ENCODE measurements around the gene PRRX2. TPM values are rescaled to one million over a fixed set of nuclear protein-coding genes. Genes with fewer than 3 reads are reported as not detected.

Gene PRRX2
- total and polyA plus RNA-seq, 5 donors = 1.8 to 5.7 (median 2.8) TPM

DNA sequence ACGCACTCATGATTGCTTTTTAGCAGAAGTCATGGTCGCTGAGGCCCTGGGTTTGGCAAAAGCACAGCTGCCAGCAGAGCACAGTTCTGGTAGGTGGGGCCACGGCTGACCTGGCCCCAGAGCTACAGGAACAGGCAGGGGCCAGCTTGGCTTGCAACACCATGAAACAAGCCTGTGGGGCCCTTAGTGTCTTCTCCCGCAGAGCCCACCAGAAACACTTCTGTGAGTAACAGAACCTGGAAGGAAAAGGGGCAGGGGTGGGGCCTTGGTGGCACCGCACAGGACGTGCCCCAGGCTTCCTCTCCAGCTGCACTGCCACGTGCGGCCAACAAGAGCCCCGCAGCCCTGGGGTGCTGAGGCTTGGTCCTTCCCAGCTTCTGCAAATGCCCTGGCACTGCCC, 28.3 kb upstream of the PRRX2 start:
- intact Hi-C loops (cut with DNase I) = no loop called here
- no peak overlapping the region for H3K4me3 ChIP-seq (ENCODE audit: low read length)
- peak in 2 of 3 donors; percentile 46 to 49 for DNase-seq
- no peaks in the 10 kb centered on the region for H3K9me3 ChIP-seq (ENCODE audit: control insufficient read depth, low read length)
- H3K27me3 ChIP-seq (ENCODE audit: control insufficient read depth, insufficient read depth) = no peaks in the 10 kb centered on the region
- no peak overlapping the region for H3K27ac ChIP-seq (ENCODE audit: low read length)
- ATAC-seq = no peak
- H3K4me1 ChIP-seq (ENCODE audit: control insufficient read depth, insufficient read depth, low read length) = peaks cover 6% of the 10 kb centered on the region
- WGBS = 61% methylated on average over 9 of the region's 9 CpGs

DNA sequence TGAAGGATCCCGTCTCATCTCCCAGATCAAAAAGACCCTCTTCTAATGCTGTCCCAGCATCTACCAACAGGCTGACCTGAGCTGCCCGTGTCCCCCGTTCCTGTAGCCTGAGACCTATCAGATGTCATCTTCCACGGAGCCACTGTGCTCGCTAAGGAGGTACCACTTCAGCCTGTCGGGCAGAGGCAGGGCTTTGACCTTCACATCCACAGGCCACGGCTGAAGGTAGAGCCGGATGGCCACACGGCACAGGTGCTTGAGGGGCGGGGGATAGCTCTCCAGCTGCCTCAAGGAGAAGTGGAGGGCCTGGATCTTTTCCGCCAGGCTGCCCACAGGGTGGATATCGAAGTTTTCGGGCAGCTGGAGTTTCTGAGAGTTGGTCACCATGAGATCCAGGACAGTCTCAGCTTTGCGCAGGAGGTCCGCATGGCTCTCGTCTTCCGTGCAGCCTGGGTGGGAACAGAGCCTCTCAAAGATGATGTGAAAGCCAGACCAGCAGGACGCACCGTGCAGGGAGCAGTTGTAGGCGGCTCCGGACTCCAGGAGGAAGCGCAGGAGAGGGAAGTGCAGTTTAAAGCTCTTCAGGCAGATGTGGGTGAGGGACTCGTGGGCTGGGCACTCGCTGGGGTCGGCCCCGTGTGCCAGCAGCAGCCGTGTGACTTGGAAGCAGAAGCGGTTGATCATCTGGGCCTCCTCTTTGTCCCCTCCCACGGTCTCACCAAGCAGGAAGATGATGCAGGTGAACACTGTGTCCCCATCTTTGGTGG, 27.6 kb upstream of the PRRX2 start:
- no peaks in the 10 kb centered on the region for H3K9me3 ChIP-seq (ENCODE audit: control insufficient read depth, low read length)
- H3K4me3 ChIP-seq (ENCODE audit: low read length) = no peak overlapping the region
- peaks cover 6% of the 10 kb centered on the region for H3K4me1 ChIP-seq (ENCODE audit: control insufficient read depth, insufficient read depth, low read length)
- no peak overlapping the region for H3K27ac ChIP-seq (ENCODE audit: low read length)
- DNase-seq (peak in 2 of 3 donors; percentile 32 to 38), ATAC-seq (no peak)
- no peaks in the 10 kb centered on the region for H3K27me3 ChIP-seq (ENCODE audit: control insufficient read depth, insufficient read depth)
- intact Hi-C loops (cut with DNase I) = no loop called here
- WGBS = 70% methylated on average over 29 of the region's 29 CpGs

- no peak for ATAC-seq
- intact Hi-C loops (cut with DNase I) = no loop called here
- 93% methylated on average over 17 of the region's 17 CpGs for WGBS
- Histone ChIP-seq H3K27me3 (ENCODE audit: control insufficient read depth, insufficient read depth) (no peaks in the 10 kb centered on the region), H3K27ac (ENCODE audit: low read length) (no peak overlapping the region), H3K9me3 (ENCODE audit: control insufficient read depth, low read length) (no peaks in the 10 kb centered on the region), H3K4me1 (ENCODE audit: control insufficient read depth, insufficient read depth, low read length) (peaks cover 6% of the 10 kb centered on the region), H3K4me3 (ENCODE audit: low read length) (no peak overlapping the region)
- DNase-seq = peak in 1 of 3 donors; percentile 50
Observed at GRCh38 chr9:129639034-129639630, 26.3 kb upstream of the PRRX2 start.

DNA sequence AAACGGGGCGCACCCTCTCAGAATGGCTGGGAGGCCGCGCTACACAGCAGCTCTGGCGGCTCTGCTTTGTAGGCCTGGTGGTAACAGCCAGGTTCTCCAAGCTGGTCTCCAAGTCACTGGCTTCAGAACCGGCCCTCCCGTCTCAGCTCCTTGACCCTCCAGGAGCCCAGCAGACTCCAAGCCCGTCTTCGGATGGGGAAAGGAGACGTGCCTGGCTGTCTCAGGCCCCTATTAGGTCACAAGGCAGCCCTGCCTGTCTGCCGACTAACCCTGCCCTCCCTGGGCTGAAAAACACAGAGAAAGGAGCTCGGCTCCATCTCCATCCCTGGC, 25.7 kb upstream of the PRRX2 start:
- H3K27me3 ChIP-seq (ENCODE audit: control insufficient read depth, insufficient read depth) = no peaks in the 10 kb centered on the region
- H3K9me3 ChIP-seq (ENCODE audit: control insufficient read depth, low read length) = no peaks in the 10 kb centered on the region
- ATAC-seq (no peak), DNase-seq (peak in 1 of 3 donors; percentile 47)
- H3K4me1 ChIP-seq (ENCODE audit: control insufficient read depth, insufficient read depth, low read length) = peaks cover 6% of the 10 kb centered on the region
- intact Hi-C loops (cut with DNase I) = loop anchor here (5.0 to 10.0 kb wide), 2 partner anchors 143 to 145 kb away; no protein-coding TSS in a partner anchor
- H3K4me3 ChIP-seq (ENCODE audit: low read length) = no peak overlapping the region
- 79% methylated on average over 12 of the region's 12 CpGs for WGBS
- no peak overlapping the region for H3K27ac ChIP-seq (ENCODE audit: low read length)

DNA sequence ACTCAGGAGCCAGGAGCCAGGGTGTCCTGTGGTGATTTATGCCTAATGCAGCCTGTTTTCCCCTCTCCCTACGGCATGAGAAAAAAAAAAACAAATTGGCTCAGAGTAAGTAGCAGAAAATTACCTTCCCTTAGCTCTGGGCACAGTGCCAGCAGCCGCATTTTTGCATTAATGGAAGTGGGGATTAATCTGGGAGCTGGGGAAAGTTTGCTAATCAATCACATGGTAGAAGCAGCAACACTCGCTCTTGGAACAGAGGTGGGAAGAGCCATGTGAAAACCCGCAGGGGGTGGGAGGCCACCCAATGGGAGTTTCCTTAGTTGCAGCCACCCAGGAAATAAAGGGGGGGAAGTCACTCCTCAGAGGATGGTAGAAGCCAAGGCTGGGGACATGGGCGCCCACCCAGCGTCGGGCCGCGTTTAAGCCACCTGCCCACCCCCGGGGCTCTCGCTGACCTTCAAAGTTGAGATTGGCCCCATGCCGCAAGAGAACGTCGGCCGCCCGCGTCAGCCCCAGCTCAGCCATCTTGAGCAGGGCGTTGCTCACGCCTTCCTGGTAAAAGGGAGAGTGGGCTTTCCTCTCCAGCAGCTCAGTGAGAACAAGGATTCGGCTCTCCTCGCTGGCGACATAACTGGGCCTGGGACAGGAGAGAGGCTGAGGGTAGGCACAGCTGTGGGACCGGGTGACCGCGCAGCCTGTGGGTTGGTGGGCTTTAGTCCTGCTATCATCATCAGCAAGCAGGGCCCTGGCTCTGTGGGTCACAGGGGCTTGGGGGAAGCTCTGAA, 25.2 kb upstream of the PRRX2 start:
- Histone ChIP-seq H3K4me1 (ENCODE audit: control insufficient read depth, insufficient read depth, low read length) (peaks cover 6% of the 10 kb centered on the region), H3K27me3 (ENCODE audit: control insufficient read depth, insufficient read depth) (no peaks in the 10 kb centered on the region), H3K27ac (ENCODE audit: low read length) (no peak overlapping the region), H3K9me3 (ENCODE audit: control insufficient read depth, low read length) (no peaks in the 10 kb centered on the region), H3K4me3 (ENCODE audit: low read length) (no peak overlapping the region)
- DNase-seq (peak in 2 of 3 donors; percentile 56 to 70), ATAC-seq (no peak)
- WGBS = 68% methylated on average over 25 of the region's 25 CpGs
- intact Hi-C loops (cut with DNase I) = loop anchor here (5.0 to 10.0 kb wide), 2 partner anchors 142 to 145 kb away; no protein-coding TSS in a partner anchor

- ATAC-seq (peak in 1 of 2 donors; percentile 28), DNase-seq (peak in 2 of 3 donors; percentile 55 to 56)
- no peak overlapping the region for H3K27ac ChIP-seq (ENCODE audit: low read length)
- peaks cover 6% of the 10 kb centered on the region for H3K4me1 ChIP-seq (ENCODE audit: control insufficient read depth, insufficient read depth, low read length)
- intact Hi-C loops (cut with DNase I) = loop anchor here (5.0 to 10.0 kb wide), 2 partner anchors 141 to 144 kb away; no protein-coding TSS in a partner anchor
- no peaks in the 10 kb centered on the region for H3K9me3 ChIP-seq (ENCODE audit: control insufficient read depth, low read length)
- WGBS = 19% methylated on average over 44 of the region's 44 CpGs
- no peaks in the 10 kb centered on the region for H3K27me3 ChIP-seq (ENCODE audit: control insufficient read depth, insufficient read depth)
- H3K4me3 ChIP-seq (ENCODE audit: low read length) = peak overlapping the region; percentile 68
Observed at GRCh38 chr9:129640871-129641749, 24.3 kb upstream of the PRRX2 start.

- intact Hi-C loops (cut with DNase I) = loop anchor here (5.0 to 10.0 kb wide), 2 partner anchors 140 to 143 kb away; no protein-coding TSS in a partner anchor
Observed at GRCh38 chr9:129641750-129642585, 23.5 kb upstream of the PRRX2 start, which contains the start of gene ASB6. TSS of gene ASB6 (minus strand) at chr9:129642151. CDS start at chr9:129641999, 152 bp downstream.

DNA sequence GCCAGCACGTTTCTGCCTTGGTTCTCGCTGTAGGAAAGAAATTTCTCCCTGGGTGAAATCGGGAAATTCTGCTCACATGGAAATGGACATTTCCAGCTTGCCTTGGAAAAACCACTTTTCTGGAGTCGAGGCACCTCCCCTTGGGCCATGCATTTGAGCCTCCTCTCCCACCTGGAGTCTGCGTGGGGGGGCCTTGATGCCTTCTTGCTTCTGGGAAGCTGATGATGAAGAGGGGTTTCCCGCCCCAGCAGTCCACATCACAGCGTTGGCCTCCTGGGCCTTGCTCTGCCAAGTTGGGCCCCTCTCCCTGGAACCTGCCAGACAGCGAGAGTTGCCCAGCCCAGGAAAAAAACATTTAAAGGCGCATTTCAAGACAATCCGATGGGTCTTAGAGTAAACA, 21.7 kb upstream of the PRRX2 start:
- ATAC-seq = no peak
- Histone ChIP-seq H3K27me3 (ENCODE audit: control insufficient read depth, insufficient read depth) (no peaks in the 10 kb centered on the region), H3K4me3 (ENCODE audit: low read length) (no peak overlapping the region), H3K4me1 (ENCODE audit: control insufficient read depth, insufficient read depth, low read length) (peaks cover 6% of the 10 kb centered on the region), H3K27ac (ENCODE audit: low read length) (no peak overlapping the region), H3K9me3 (ENCODE audit: control insufficient read depth, low read length) (no peaks in the 10 kb centered on the region)
- WGBS = 89% methylated on average over 10 of the region's 10 CpGs
- peak in 2 of 3 donors; percentile 51 to 60 for DNase-seq
- intact Hi-C loops (cut with DNase I) = loop anchor here (5.0 to 10.0 kb wide), 2 partner anchors 139 to 141 kb away; no protein-coding TSS in a partner anchor

More at GRCh38 chr9:129641750-129642585, 23.5 kb upstream of the PRRX2 start, which contains the start of gene ASB6:
- Histone ChIP-seq H3K27ac (ENCODE audit: low read length) (peak within 1 kb of the TSS; percentile 65), H3K9me3 (ENCODE audit: control insufficient read depth, low read length) (no peaks in the 10 kb centered on the region), H3K27me3 (ENCODE audit: control insufficient read depth, insufficient read depth) (no peaks in the 10 kb centered on the region), H3K4me1 (ENCODE audit: control insufficient read depth, insufficient read depth, low read length) (peaks cover 6% of the 10 kb centered on the region), H3K4me3 (ENCODE audit: low read length) (peak within 1 kb of the TSS; percentile 68)
- DNase-seq (peak; percentile 98 to 99 (median 99)), ATAC-seq (peak; percentile 97)
- under 1% methylated on average over 93 of the region's 93 CpGs for WGBS

- WGBS = 66% methylated on average over 11 of the region's 11 CpGs
- H3K27me3 ChIP-seq (ENCODE audit: control insufficient read depth, insufficient read depth) = no peaks in the 10 kb centered on the region
- no peaks in the 10 kb centered on the region for H3K9me3 ChIP-seq (ENCODE audit: control insufficient read depth, low read length)
- H3K4me3 ChIP-seq (ENCODE audit: low read length) = no peak overlapping the region
- intact Hi-C loops (cut with DNase I) = loop anchor here (5.0 to 10.0 kb wide), 2 partner anchors 138 to 140 kb away; no protein-coding TSS in a partner anchor
- no peak overlapping the region for H3K27ac ChIP-seq (ENCODE audit: low read length)
- peaks cover 6% of the 10 kb centered on the region for H3K4me1 ChIP-seq (ENCODE audit: control insufficient read depth, insufficient read depth, low read length)
- DNase-seq = peak in 2 of 3 donors; percentile 26 to 39
- no peak for ATAC-seq
Observed at GRCh38 chr9:129644365-129644764, 21.1 kb upstream of the PRRX2 start.
